Mucosa of stomach (tissue), 1 donor: ENCODE data around the gene KCNJ14.

Experiments
- H3K27me3 ChIP-seq: one replicate; pipeline ENCODE4 v1.7.0; 2013; ENCODE audit warnings: mild to moderate bottlenecking, low read length; ENCODE audit not compliant: control insufficient read depth, insufficient read depth
- H3K36me3 ChIP-seq: one replicate; pipeline ENCODE4 v1.7.0; 2013; ENCODE audit warnings: low read length; ENCODE audit not compliant: control insufficient read depth, insufficient read depth
- H3K4me1 ChIP-seq: one replicate; pipeline ENCODE4 v1.7.0; 2013; ENCODE audit warnings: mild to moderate bottlenecking, low read length; ENCODE audit not compliant: control insufficient read depth, insufficient read depth
- H3K4me3 ChIP-seq: one replicate; pipeline ENCODE4 v1.7.0; 2013; ENCODE audit warnings: low read length
- H3K9ac ChIP-seq: one replicate; pipeline ENCODE4 v1.7.0; 2013; ENCODE audit warnings: mild to moderate bottlenecking, low read length, moderate library complexity
- H3K9me3 ChIP-seq: one replicate; pipeline ENCODE4 v1.7.0; 2013; ENCODE audit warnings: mild to moderate bottlenecking, low read length, moderate library complexity; ENCODE audit not compliant: control insufficient read depth
- donor health status: Pancreatic carcinoma.

KCNJ14 gene

DNA sequence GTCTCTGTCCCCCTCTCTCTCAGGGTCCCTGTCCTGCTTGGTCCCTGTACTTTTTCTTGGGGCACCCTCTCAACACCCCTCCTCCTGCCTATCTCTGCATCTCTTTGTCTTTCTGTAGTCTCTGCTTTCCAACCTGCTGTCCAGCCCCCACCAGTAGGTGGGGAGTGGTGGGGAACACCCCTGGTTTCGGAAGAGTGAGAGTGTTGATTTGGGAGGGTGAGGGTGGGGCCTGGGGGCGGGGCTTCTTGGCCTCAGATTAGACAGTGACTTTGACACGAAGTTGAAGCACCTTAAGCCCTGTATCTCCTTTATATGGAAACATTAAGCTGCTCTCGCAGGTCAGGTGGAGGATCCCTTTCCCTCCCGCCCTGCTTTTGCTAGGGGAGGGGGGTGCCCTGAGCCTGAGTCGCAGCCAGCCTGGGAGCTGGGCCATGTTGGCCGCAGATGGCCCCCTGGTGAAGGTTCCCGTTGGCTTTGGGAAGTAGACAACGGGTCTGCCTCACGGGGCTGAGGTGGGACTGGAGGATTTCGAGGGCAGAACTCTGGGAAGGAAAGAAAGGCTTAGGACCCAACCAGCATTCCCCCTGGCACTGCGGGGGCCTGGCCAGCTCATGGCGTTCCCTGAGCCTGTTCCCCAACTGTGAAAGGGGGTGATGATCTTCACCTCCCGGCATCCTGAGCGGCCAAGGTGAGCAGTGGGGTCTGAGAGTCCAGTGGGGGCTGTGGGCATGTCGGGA, at the start of gene KCNJ14:
Gene KCNJ14 (plus strand): TSS at position 404 of the 737 bp plus-strand sequence. CDS start 6,151 bp downstream, outside the sequence.
- no peak within 1 kb of the TSS for H3K9ac ChIP-seq
- no peaks in the 10 kb centered on the region for H3K27me3 ChIP-seq
- H3K4me1 ChIP-seq: peaks cover 14% of the 10 kb centered on the region
- H3K36me3 ChIP-seq: peaks cover 5% of the 10 kb centered on the region
- H3K4me3 ChIP-seq: no peak within 1 kb of the TSS
- H3K9me3 ChIP-seq: no peaks in the 10 kb centered on the region

DNA sequence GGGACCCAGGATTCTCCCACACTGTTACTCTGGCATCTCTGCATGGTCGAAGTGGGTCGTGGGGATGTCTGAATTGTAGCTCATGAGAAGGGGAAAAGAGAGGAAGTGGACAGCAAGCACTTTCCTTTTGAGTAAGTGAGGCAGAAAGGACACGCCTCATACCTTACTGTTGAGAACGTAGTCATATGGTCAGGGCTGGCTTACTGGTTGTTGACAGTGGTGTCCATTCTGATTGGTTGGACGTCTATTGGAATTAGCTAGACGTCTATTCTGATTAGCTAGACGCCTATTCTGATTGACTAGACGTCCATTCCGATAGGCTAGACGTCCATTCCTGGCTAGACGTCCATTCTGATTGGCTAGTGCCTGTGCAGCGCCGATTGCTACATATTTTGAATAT, 49.5 kb upstream of the KCNJ14 start:
- H3K9ac ChIP-seq: no peak overlapping the region
- H3K4me3 ChIP-seq: no peak overlapping the region
- H3K27me3 ChIP-seq: no peaks in the 10 kb centered on the region
- no peaks in the 10 kb centered on the region for H3K36me3 ChIP-seq
- no peaks in the 10 kb centered on the region for H3K9me3 ChIP-seq
- H3K4me1 ChIP-seq: no peaks in the 10 kb centered on the region

DNA sequence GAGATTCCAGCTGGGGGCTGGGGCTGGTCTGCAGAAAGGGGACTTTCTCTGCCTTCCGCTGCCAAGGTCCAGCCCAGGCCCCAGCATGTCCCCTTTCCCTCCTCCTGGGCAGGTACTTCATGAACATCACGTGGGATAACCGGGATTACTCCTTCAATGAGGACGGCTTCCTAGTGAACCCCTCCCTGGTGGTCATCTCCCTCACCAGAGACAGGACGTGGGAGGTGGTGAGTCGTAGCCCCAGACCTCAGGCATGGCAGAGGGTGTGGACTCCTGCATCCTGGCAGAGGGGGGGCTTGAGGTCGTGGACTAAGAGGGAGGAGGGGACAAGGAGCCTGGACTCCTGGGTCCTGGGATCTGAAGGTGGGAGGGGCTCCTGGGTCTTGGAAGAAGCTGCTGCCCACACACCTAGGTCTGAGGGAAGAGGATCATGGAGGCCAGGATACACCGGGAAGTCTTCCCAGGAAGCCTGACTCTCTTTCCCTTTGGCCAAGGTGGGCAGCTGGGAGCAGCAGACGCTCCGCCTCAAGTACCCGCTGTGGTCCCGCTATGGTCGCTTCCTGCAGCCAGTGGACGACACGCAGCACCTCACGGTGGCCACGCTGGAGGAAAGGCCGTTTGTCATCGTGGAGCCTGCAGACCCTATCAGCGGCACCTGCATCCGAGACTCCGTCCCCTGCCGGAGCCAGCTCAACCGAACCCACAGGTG, 41.3 kb upstream of the KCNJ14 start:
- Histone ChIP-seq H3K9ac (no peak overlapping the region), H3K9me3 (no peaks in the 10 kb centered on the region), H3K36me3 (no peaks in the 10 kb centered on the region), H3K4me3 (no peak overlapping the region), H3K27me3 (peaks cover 17% of the 10 kb centered on the region), H3K4me1 (no peaks in the 10 kb centered on the region)

DNA sequence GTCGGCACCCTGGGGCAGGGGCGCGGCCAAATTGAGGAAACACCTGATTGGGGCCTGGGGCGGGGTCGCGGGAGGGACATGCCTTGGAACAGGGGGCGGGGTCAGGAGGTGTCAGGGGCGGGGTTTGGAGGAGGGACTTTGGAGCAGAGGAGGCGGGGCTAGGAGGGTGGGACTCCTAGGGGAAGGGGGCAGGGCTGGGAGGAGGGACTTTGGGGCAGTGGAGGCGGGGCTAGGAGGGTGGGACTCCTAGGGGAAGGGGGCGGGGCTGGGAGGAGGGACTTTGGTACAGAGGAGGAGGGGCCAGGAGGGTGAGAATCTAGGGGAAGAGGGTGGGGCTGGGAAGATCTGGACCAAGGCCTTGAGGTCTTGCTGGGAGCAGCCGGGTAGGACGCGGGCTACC, 40.0 kb upstream of the KCNJ14 start:
- no peaks in the 10 kb centered on the region for H3K9me3 ChIP-seq
- H3K4me1 ChIP-seq: no peaks in the 10 kb centered on the region
- no peak overlapping the region for H3K9ac ChIP-seq
- H3K4me3 ChIP-seq: no peak overlapping the region
- no peaks in the 10 kb centered on the region for H3K36me3 ChIP-seq
- peaks cover 17% of the 10 kb centered on the region for H3K27me3 ChIP-seq

DNA sequence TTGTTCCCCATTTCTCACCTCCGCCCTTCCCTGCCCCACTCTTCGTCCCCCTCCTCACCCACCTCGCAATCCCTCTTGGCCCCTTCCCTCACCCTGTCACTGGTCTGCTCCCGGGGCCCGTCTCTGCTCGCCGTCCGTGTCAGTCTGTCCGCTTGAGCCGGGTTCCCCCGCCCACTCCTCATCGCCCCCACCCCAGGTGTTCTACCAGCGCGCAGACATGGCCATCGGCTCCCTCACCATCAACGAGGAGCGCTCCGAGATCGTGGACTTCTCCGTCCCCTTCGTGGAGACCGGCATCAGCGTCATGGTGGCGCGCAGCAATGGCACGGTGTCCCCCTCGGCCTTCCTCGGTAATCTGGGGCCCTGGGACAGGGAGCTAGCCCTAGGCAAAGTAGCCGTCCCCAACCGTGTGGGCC, 39.6 kb upstream of the KCNJ14 start:
- Histone ChIP-seq H3K27me3 (peaks cover 17% of the 10 kb centered on the region), H3K9ac (no peak overlapping the region), H3K4me1 (no peaks in the 10 kb centered on the region), H3K9me3 (no peaks in the 10 kb centered on the region), H3K36me3 (no peaks in the 10 kb centered on the region), H3K4me3 (no peak overlapping the region)

DNA sequence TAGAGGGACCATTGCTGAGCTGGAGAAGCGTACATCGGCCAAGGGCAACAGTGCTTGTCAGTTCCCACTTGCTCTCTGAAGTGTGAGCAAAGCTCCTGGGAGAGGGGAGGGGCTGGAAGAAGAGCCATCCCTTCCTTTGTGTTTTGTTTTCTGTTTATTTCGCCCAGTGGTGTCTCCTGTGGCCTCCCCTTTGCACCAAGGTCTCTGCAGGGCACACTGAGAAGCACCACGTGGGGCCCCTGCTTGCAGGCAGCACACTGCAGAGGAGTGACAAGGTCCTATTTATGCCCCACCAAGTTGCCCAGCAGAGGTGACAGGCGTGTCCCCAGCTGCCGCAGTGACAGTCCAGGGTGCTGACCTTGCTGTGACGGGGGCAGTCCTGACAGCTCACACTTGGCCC, 38.0 kb upstream of the KCNJ14 start:
- Histone ChIP-seq H3K36me3 (no peaks in the 10 kb centered on the region), H3K4me1 (no peaks in the 10 kb centered on the region), H3K9me3 (no peaks in the 10 kb centered on the region), H3K27me3 (peaks cover 21% of the 10 kb centered on the region), H3K9ac (no peak overlapping the region), H3K4me3 (no peak overlapping the region)

DNA sequence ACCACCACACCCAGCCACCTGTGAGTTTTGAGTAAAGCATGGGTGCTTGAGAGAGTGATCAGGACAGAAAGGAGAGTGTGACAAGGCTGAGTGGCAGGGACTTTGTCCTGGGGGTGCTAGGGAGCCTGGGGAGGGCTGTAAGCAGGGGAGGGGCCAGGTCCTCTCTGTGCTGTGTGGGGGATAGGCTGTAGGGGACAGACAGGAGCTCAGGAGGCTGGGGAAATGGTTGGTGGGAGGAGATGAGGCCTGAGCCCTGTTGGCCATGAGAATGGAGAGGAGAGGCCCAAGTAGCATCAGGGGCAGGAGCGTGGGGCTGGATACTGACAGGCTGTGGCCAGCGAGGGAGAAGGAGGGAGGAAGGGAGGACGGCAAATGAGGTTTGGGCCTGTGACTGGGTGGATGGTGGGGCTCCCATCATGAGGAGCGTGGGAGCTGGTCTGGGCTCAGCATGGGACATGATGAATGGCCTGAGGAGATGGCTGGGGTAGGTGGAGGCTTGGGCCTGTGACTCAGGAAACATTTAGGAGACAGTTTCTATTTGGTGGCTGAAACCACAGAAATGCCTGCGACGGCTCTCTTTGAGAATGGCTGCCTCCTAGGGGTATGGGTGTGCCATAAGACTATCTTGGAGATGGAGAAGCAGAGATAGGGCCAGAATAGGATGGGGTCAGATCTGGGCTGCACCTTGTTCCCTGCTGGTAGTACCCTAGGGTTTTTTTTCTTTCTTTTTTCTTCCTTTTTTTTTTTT, 36.9 kb upstream of the KCNJ14 start:
- H3K4me1 ChIP-seq: no peaks in the 10 kb centered on the region
- no peaks in the 10 kb centered on the region for H3K9me3 ChIP-seq
- peaks cover 21% of the 10 kb centered on the region for H3K27me3 ChIP-seq
- H3K4me3 ChIP-seq: no peak overlapping the region
- no peaks in the 10 kb centered on the region for H3K36me3 ChIP-seq
- no peak overlapping the region for H3K9ac ChIP-seq

DNA sequence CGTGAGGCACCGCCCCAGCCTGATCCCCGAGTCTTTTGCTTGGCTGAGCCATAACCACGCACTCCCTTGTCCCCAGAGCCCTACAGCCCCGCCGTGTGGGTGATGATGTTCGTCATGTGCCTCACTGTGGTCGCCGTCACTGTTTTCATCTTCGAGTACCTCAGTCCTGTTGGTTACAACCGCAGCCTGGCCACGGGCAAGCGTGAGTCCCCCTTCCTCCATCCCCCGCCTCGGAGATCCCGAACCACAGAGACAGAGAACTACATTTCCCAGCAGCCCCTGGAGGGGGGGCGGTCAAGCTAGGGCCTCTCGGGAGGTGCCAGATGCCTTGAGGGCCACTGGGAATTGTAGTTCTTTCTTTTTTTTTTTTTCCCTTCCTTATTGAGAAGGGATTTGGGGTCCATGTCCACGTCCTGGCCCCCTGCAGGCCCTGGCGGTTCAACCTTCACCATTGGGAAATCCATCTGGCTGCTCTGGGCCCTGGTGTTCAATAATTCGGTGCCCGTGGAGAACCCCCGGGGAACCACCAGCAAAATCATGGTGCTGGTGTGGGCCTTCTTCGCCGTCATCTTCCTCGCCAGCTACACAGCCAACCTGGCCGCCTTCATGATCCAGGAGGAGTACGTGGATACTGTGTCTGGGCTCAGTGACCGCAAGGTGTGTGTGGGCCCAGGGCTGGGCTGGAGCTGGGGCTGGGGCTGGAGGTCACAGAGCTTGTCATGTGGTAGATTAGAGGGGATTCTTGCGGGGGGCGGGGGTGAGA, 36.0 kb upstream of the KCNJ14 start:
- no peaks in the 10 kb centered on the region for H3K36me3 ChIP-seq
- peaks cover 19% of the 10 kb centered on the region for H3K27me3 ChIP-seq
- H3K9ac ChIP-seq: no peak overlapping the region
- no peaks in the 10 kb centered on the region for H3K4me1 ChIP-seq
- H3K4me3 ChIP-seq: no peak overlapping the region
- no peaks in the 10 kb centered on the region for H3K9me3 ChIP-seq

DNA sequence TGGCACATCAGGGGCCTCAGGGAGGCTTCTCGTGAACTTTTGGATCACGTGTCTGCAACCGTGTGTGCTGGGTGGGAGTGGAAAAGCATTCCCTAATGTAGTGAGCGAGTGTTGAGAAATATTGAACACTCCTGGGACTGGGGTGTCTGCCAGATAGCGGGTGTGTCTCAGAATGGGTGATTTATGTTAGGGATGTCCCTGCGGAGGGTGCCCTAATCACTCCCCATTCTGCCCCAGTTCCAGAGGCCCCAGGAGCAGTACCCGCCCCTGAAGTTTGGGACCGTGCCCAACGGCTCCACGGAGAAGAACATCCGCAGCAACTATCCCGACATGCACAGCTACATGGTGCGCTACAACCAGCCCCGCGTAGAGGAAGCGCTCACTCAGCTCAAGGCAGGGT, 33.8 kb upstream of the KCNJ14 start:
- Histone ChIP-seq H3K4me3 (no peak overlapping the region), H3K36me3 (no peaks in the 10 kb centered on the region), H3K4me1 (no peaks in the 10 kb centered on the region), H3K27me3 (peaks cover 3% of the 10 kb centered on the region), H3K9ac (no peak overlapping the region), H3K9me3 (no peaks in the 10 kb centered on the region)

DNA sequence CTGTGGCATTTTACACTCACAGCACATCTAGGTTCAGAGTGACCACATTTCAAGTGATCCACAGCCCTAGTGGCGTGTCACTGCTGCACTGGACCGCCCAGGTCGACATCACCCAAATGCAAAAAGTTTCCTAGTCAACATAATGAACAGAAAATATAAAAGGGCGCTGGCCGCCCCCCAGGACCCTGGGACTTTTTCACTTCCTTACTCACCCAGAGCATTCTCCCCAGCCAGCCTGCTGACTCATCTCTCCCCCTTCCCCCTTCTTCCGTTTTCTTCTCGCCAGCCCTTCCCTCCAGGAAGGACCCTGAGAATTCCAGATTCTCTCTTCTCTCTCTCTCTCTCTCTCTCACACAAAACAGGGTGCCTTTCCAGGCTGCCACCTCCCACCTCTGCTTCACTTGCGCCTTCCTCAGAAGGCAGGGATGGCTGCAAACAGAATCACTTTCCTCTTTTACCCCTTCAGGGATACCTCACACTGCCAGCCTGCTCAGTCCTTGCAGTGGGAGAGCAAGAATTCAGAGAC, 30.6 kb upstream of the KCNJ14 start:
- Histone ChIP-seq H3K4me3 (no peak overlapping the region), H3K36me3 (no peaks in the 10 kb centered on the region), H3K9ac (no peak overlapping the region), H3K9me3 (no peaks in the 10 kb centered on the region), H3K4me1 (no peaks in the 10 kb centered on the region), H3K27me3 (peaks cover 3% of the 10 kb centered on the region)

DNA sequence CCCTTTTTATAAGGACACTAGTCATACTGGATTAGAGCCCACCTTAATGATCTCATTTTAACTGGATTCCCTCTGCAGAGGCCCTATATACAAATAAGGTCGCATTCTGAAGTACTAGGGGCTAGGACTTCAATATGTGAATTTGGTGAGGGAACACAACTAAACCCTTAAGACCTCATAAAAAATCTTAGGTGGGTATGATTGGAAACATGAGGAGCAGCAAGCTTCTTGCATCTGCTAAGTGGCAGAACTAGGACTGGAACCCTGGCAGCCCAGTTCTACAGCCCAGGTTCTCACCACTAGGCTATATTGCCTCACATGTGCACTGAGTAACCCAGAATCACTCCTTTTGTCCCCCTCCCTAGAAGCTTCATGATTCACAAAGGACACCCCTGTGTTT, 26.7 kb upstream of the KCNJ14 start:
- Histone ChIP-seq H3K27me3 (no peaks in the 10 kb centered on the region), H3K36me3 (no peaks in the 10 kb centered on the region), H3K4me3 (no peak overlapping the region), H3K9ac (no peak overlapping the region), H3K4me1 (no peaks in the 10 kb centered on the region), H3K9me3 (no peaks in the 10 kb centered on the region)
